Neural progenitor cell (in vitro differentiated cells): Measurements from ENCODE around the gene SSTR3. TPM values are rescaled to one million over a fixed set of nuclear protein-coding genes. Genes with fewer than 3 reads are reported as not detected.

Experiments
- DNase-seq: peaks from one replicate; pipeline ENCODE4 v3.0.0-alpha.2; 2016; ENCODE audit warnings: low spot score
- H2AFZ ChIP-seq: fragments of 200-600 bp; sonication (generic); replicated peaks from 2 replicates; pipeline ENCODE4 v1.6.1; 2016; ENCODE audit warnings: antibody characterized with exemption
- H3F3A ChIP-seq: fragments of 200-600 bp; sonication (generic); 2 replicates; pipeline ENCODE4 v1.6.1; 2016; ENCODE audit warnings: antibody characterized with exemption, low read depth
- H3K27ac ChIP-seq: fragments of 200-600 bp; sonication (generic); 2 replicates; pipeline ENCODE4 v1.5.1; 2016; ENCODE audit warnings: mild to moderate bottlenecking
- H3K27me3 ChIP-seq: fragments of 200-600 bp; sonication (generic); 2 replicates; pipeline ENCODE4 v1.6.1; 2016; ENCODE audit warnings: mild to moderate bottlenecking, moderate library complexity
- H3K36me3 ChIP-seq: fragments of 200-600 bp; sonication (generic); 2 replicates; pipeline ENCODE4 v1.5.1; 2016
- H3K4me1 ChIP-seq: fragments of 200-600 bp; sonication (generic); 2 replicates; pipeline ENCODE4 v1.6.1; 2016; ENCODE audit warnings: mixed run types
- H3K4me2 ChIP-seq: fragments of 200-600 bp; sonication (generic); 2 replicates; pipeline ENCODE4 v1.6.1; 2016
- H3K4me3 ChIP-seq: fragments of 200-600 bp; sonication (generic); 2 replicates; pipeline ENCODE4 v1.5.1; 2016
- H3K79me2 ChIP-seq: fragments of 200-600 bp; sonication (generic); 2 replicates; pipeline ENCODE4 v1.6.1; 2016; ENCODE audit warnings: low read depth
- H3K9ac ChIP-seq: fragments of 200-600 bp; sonication (generic); 2 replicates; pipeline ENCODE4 v1.6.1; 2016
- H3K9me3 ChIP-seq: fragments of 200-600 bp; sonication (generic); 2 replicates; pipeline ENCODE4 v1.5.1; 2016; ENCODE audit warnings: low read depth
- H4K20me1 ChIP-seq: fragments of 200-600 bp; sonication (generic); 2 replicates; pipeline ENCODE4 v1.6.1; 2016; ENCODE audit warnings: low read depth
- H3K27ac Mint-ChIP-seq: 3 replicates; pipeline ENCODE4 v1.8.0; 2021; ENCODE audit warnings: mixed read lengths
- H3K27me3 Mint-ChIP-seq: 2 replicates; pipeline ENCODE4 v1.8.0; 2022; ENCODE audit warnings: low read depth, mild to moderate bottlenecking, inconsistent platforms, moderate library complexity, mixed read lengths; ENCODE audit not compliant: insufficient read depth
- H3K36me3 Mint-ChIP-seq: 3 replicates; pipeline ENCODE4 v1.8.0; 2021; ENCODE audit warnings: mixed read lengths
- H3K4me1 Mint-ChIP-seq: 3 replicates; pipeline ENCODE4 v1.8.0; 2021; ENCODE audit warnings: mixed read lengths
- H3K4me3 Mint-ChIP-seq: 3 replicates; pipeline ENCODE4 v1.8.0; 2021; ENCODE audit warnings: mild to moderate bottlenecking, moderate library complexity, mixed read lengths
- H3K9me3 Mint-ChIP-seq: 3 replicates; pipeline ENCODE4 v1.8.0; 2020; ENCODE audit warnings: mixed read lengths
- EZH2 ChIP-seq: fragments of 200-600 bp; sonication (generic); IDR thresholded peaks from 2 replicates; pipeline ENCODE4 v1.6.1; 2017; ENCODE audit warnings: antibody characterized with exemption, mild to moderate bottlenecking, moderate library complexity
- EZH2phosphoT487 ChIP-seq: fragments of 200-600 bp; sonication (generic); IDR thresholded peaks from 2 replicates; pipeline ENCODE4 v1.6.1; 2017; ENCODE audit warnings: antibody characterized with exemption
- total RNA-seq: library from RNA; depleted of rRNA; stranded (reverse); fragments of >200 nt; gene quantifications from 2 replicates; pipeline ENCODE4 v1.2.3, GENCODE V29; 2015; ENCODE audit warnings: low replicate concordance
- TF ChIP-seq, protein P1 (sequence below): fragments of 200-600 bp; sonication (generic); IDR thresholded peaks from 2 replicates; pipeline ENCODE4 v1.5.1; 2017; ENCODE audit warnings: antibody characterized with exemption, mild to moderate bottlenecking

The SSTR3 gene
- total RNA-seq, 1 donor from 2014 or later, result 0.19 TPM

DNA sequence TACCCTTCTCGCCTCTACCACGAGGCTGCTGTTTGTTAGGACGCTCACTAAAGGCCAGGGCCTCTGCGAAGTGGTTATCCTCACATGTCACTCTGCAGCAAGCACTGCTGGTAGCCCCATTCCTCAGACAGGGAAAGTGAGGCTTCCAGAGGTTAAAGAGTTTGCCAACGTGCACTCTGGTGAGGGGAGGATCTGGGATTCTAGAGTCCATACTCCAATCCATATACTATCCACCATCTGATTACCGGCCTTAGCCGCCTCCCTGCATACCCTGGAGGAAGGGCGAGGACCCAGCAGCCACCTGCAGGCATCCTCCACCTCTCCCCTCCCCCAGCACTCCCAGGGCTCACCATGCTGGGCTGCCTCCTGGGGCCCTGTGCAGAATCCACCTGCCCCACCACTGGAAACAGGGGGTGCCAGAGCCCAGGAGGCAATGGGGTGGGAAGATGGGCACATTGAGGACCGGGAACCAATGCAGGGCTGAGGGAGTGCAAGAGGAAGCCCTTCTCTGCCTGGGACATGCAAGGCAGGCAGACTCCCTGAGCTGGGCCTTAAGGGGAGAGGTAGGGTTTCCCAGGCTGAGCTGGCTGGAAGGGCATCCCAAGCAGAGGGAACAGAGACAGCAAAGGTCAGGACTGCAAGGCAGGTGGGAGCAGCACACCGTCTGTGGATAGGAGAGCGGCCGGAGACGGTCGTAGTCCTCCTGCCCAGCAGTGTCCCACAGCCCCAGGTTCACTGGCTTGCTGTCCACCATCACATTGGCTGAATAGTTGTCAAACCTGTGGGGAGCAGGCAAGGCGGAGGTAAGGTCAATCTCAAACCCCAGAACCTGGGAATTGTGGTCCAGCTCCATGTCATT lies 20.1 kb upstream of the SSTR3 start:
- no peaks in the 10 kb centered on the region for H4K20me1 ChIP-seq
- H3K79me2 ChIP-seq, result no peaks in the 10 kb centered on the region
- H3K4me2 ChIP-seq, result no peak overlapping the region
- no peaks in the 10 kb centered on the region for H3F3A ChIP-seq
- Mint-ChIP-seq H3K4me3 (no peak overlapping the region), H3K9me3 (no peaks in the 10 kb centered on the region), H3K27ac (no peak overlapping the region), H3K27me3 (peaks cover 18% of the 10 kb centered on the region), H3K36me3 (no peaks in the 10 kb centered on the region), H3K4me1 (peaks cover 9% of the 10 kb centered on the region)
- H3K27ac ChIP-seq, result no peak overlapping the region
- no peaks in the 10 kb centered on the region for H3K36me3 ChIP-seq
- no peak overlapping the region for H2AFZ ChIP-seq
- H3K9me3 ChIP-seq, result no peaks in the 10 kb centered on the region
- H3K27me3 ChIP-seq, result no peaks in the 10 kb centered on the region
- TF ChIP-seq, protein P1, sequence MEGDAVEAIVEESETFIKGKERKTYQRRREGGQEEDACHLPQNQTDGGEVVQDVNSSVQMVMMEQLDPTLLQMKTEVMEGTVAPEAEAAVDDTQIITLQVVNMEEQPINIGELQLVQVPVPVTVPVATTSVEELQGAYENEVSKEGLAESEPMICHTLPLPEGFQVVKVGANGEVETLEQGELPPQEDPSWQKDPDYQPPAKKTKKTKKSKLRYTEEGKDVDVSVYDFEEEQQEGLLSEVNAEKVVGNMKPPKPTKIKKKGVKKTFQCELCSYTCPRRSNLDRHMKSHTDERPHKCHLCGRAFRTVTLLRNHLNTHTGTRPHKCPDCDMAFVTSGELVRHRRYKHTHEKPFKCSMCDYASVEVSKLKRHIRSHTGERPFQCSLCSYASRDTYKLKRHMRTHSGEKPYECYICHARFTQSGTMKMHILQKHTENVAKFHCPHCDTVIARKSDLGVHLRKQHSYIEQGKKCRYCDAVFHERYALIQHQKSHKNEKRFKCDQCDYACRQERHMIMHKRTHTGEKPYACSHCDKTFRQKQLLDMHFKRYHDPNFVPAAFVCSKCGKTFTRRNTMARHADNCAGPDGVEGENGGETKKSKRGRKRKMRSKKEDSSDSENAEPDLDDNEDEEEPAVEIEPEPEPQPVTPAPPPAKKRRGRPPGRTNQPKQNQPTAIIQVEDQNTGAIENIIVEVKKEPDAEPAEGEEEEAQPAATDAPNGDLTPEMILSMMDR, result no peak
- DNase-seq, result no peak
- no peak overlapping the region for H3K9ac ChIP-seq
- H3K4me3 ChIP-seq, result no peak overlapping the region
- H3K4me1 ChIP-seq, result no peaks in the 10 kb centered on the region

DNA sequence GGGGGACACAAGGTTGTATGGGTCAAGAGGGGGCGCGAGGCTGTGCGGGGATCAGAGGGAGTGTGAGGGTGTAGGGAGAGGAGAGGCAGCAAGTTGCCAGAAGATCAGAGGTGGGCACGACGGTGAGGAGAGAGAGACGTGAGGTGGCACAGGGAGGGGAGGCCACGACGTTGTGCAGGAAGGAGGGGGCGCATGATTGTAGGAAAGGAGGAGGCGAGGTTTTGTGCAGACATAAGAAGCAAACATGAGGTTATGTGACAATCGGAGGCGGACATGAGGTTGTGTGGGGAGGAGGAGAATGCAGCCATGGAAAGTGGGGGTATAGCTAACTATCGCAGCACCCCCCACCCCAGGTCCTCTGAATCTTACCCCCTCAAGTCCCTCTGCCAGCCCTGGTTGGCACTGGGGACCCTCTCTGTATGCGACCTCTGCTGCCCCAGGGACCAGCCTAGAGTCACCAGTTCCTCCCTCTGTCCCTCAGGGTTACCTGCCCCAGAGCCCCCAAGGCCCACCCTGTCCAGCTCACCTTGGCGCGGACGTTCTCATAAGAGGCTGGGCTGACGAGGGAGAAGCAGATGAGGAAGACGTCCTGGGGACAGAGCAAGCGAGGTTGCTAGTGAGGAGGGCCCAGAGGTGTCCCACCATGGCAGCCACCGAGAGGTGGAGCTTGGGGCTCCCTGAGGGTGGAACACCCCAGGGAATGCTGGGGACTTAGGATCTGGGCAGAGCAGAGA lies 19.3 kb upstream of the SSTR3 start:
- Histone ChIP-seq H3K4me2 (no peak overlapping the region), H3K4me1 (no peaks in the 10 kb centered on the region), H3K79me2 (no peaks in the 10 kb centered on the region), H4K20me1 (no peaks in the 10 kb centered on the region), H3K27ac (no peak overlapping the region), H3K9ac (no peak overlapping the region), H3F3A (no peaks in the 10 kb centered on the region), H3K9me3 (no peaks in the 10 kb centered on the region), H2AFZ (no peak overlapping the region), H3K36me3 (no peaks in the 10 kb centered on the region), H3K4me3 (no peak overlapping the region), H3K27me3 (no peaks in the 10 kb centered on the region)
- Mint-ChIP-seq H3K4me1 (peaks cover 5% of the 10 kb centered on the region), H3K4me3 (no peak overlapping the region), H3K9me3 (no peaks in the 10 kb centered on the region), H3K27ac (no peak overlapping the region), H3K27me3 (peaks cover 16% of the 10 kb centered on the region), H3K36me3 (no peaks in the 10 kb centered on the region)
- no peak for TF ChIP-seq EZH2
- TF ChIP-seq, protein P1, result no peak
- DNase-seq, result no peak

DNA sequence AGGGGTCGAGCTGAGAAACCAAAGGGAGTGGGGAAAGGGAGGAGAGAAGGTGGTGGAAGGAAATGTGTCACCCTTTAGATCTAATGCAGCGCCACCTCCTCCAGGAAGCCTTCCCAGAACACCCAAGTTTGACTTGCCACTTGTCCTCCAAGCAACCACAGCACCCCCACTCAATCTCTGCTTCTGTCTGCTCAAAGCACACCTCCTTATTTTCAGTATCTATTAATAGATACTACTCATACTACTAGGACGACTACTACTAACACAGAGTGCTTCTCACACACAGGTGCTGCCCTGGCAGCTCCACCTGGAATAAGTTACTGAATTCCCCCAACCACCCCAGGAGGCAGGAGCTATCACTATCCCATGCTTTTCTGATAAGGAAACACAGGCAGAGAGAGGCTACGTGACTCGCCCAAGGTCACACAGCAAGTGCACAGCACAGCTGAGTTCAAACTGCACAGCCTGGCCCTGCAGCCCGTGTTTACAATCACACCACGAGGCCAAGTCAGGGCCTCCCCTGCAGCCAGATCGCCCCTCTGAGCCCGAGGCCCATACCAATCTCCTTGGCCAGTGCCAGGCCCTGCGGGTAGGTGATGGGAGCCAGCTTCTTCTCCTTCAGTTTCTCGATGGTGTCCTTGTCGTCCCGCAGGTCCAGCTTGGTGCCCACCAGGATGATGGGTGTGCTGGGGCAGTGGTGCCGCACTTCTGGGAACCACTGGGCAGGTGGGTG lies 18.6 kb upstream of the SSTR3 start:
- no peaks in the 10 kb centered on the region for H3F3A ChIP-seq
- no peaks in the 10 kb centered on the region for H3K36me3 ChIP-seq
- H3K27ac Mint-ChIP-seq, result no peak overlapping the region
- no peak for DNase-seq
- H3K9ac ChIP-seq, result no peak overlapping the region
- peaks cover 16% of the 10 kb centered on the region for H3K27me3 Mint-ChIP-seq
- TF ChIP-seq, protein P1, result no peak
- no peak for TF ChIP-seq EZH2
- no peak for TF ChIP-seq EZH2phosphoT487
- H3K79me2 ChIP-seq, result no peaks in the 10 kb centered on the region
- H3K4me2 ChIP-seq, result no peak overlapping the region
- peaks cover 4% of the 10 kb centered on the region for H3K4me1 Mint-ChIP-seq
- no peaks in the 10 kb centered on the region for H3K9me3 ChIP-seq
- H3K27me3 ChIP-seq, result no peaks in the 10 kb centered on the region
- no peaks in the 10 kb centered on the region for H3K36me3 Mint-ChIP-seq
- H3K4me3 Mint-ChIP-seq, result no peak overlapping the region
- no peak overlapping the region for H3K27ac ChIP-seq
- no peaks in the 10 kb centered on the region for H3K4me1 ChIP-seq
- no peak overlapping the region for H2AFZ ChIP-seq
- no peak overlapping the region for H3K4me3 ChIP-seq
- H3K9me3 Mint-ChIP-seq, result no peaks in the 10 kb centered on the region
- H4K20me1 ChIP-seq, result no peaks in the 10 kb centered on the region
